Loucy (cell line): ENCODE results near the gene GDNF.

Source experiments
- EZH2phosphoT487 ChIP-seq: fragments of 200-600 bp; IDR thresholded peaks from 2 replicates; pipeline ENCODE4 v1.6.1; 2018; ENCODE audit warnings: antibody characterized with exemption, mild to moderate bottlenecking, moderate library complexity, borderline replicate concordance
- TF ChIP-seq, protein P1 (sequence below): fragments of 200-600 bp; sonication (generic); conservative IDR thresholded peaks from 2 replicates; pipeline ENCODE4 v1.5.1; 2014; ENCODE audit warnings: mild to moderate bottlenecking, antibody characterized with exemption, low read length

DNA sequence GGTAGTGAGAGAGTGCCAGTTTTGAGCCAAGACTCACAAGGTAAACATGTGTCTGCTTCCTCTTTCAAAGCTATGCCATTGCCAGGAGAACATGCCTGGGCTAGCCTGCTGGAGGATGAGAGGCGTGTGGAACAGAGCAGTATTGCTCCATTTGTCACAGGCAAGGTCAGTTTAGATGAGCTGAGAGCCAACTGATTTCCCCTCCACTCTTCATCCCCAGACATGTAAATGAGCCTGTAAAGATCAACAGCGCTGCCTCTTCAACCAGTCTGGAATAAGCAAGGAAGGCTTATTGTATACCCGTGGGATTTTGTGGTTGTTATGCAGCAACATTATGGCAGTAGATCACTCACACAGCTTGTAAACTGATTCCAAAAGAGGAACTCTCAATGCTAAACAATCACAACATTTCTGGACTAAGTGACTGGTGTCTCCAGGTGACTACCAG is 8.2 kb upstream of the GDNF start:
- TF ChIP-seq, protein P1, sequence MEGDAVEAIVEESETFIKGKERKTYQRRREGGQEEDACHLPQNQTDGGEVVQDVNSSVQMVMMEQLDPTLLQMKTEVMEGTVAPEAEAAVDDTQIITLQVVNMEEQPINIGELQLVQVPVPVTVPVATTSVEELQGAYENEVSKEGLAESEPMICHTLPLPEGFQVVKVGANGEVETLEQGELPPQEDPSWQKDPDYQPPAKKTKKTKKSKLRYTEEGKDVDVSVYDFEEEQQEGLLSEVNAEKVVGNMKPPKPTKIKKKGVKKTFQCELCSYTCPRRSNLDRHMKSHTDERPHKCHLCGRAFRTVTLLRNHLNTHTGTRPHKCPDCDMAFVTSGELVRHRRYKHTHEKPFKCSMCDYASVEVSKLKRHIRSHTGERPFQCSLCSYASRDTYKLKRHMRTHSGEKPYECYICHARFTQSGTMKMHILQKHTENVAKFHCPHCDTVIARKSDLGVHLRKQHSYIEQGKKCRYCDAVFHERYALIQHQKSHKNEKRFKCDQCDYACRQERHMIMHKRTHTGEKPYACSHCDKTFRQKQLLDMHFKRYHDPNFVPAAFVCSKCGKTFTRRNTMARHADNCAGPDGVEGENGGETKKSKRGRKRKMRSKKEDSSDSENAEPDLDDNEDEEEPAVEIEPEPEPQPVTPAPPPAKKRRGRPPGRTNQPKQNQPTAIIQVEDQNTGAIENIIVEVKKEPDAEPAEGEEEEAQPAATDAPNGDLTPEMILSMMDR, result no peak
- no peak for TF ChIP-seq EZH2phosphoT487
